Ovary (tissue), 9 donors: ENCODE results near the gene GNRHR. TPM values are rescaled to one million over a fixed set of nuclear protein-coding genes. Genes with fewer than 3 reads are reported as not detected.

ENCODE experiments used
- DNase-seq, 5 donors: peaks; one replicate each; pipeline ENCODE4 v3.0.0-alpha.2; 2019 to 2020
- H3K27ac ChIP-seq, 2 donors: fragments of 200-600 bp; one replicate each; pipeline versions ENCODE4 v1.5.1 to v1.8.0; 2019 to 2022
- H3K27me3 ChIP-seq: fragments of 200-600 bp; one replicate; pipeline ENCODE4 v1.8.0; 2022
- H3K36me3 ChIP-seq: fragments of 200-600 bp; sonication (generic); one replicate; pipeline ENCODE4 v1.5.1; 2019
- H3K4me1 ChIP-seq: one replicate; pipeline ENCODE4 v1.8.1; 2013; ENCODE audit warnings: mild to moderate bottlenecking, moderate library complexity; ENCODE audit not compliant: insufficient read depth
- H3K4me3 ChIP-seq: fragments of 200-600 bp; sonication (generic); one replicate; pipeline ENCODE4 v1.5.1; 2017
- H3K9me3 ChIP-seq, 2 donors: fragments of 200-600 bp in 1 of 2; sonication (generic) in 1 of 2; one replicate each; pipeline versions ENCODE4 v1.5.1 to v1.8.1; 2013 to 2019; ENCODE audit warnings: mild to moderate bottlenecking in 1 of 2, moderate library complexity in 1 of 2
- CTCF ChIP-seq, 3 donors: fragments of 450-650 bp in 2 of 3; fragments of 200-600 bp in 1 of 3; IDR thresholded peaks; one replicate each; pipeline versions ENCODE4 v1.5.1 to v1.8.0; 2016 to 2022; ENCODE audit warnings: antibody characterized with exemption in 3 of 3, mild to moderate bottlenecking in 1 of 3
- EP300 ChIP-seq: sonication (generic); formaldehyde crosslinking; IDR thresholded peaks from one replicate; pipeline ENCODE4 v1.6.1; 2017; ENCODE audit warnings: antibody characterized with exemption
- POLR2A ChIP-seq: fragments of 450-650 bp; IDR thresholded peaks from one replicate; pipeline ENCODE4 v1.6.1; 2017; ENCODE audit warnings: antibody characterized with exemption, mild to moderate bottlenecking, moderate library complexity
- WGBS, 3 donors: extraction: QIAGEN DNeasy Blood & Tissue Kit in 1 of 3; methylation state at CpG; one replicate each; pipeline versions ENCODE4 v1.1.5 to v1.1.7; 2013 to 2017; 5-methylcytosine and 5-hydroxymethylcytosine counted together
- intact Hi-C, 4 donors: fragments of 100-400 bp; cut with DNase I; formaldehyde crosslinking; loops; one replicate each; pipeline versions ENCODE4 v1.11.0 to v1.15.1; 2022 to 2023
- polyA plus RNA-seq, 2 donors: library from polyadenylated mRNA; stranded (reverse); fragments of 200-250 nt in 1 of 2; fragments of 350-450 nt in 1 of 2; fragmentation: Illumina TruSeq in 1 of 2; extraction: RNeasy Lipid Tissue Mini Kit (QIAGEN cat#74804) in 1 of 2; gene quantifications; one replicate each; pipeline ENCODE4 v1.2.3, GENCODE V29; 2013 to 2014
- total RNA-seq, 7 donors: library from RNA; depleted of rRNA in 2 of 7; stranded (reverse); fragments of >200 nt in 2 of 7; fragmentation: NEBNext Ultra II Directional in 3 of 7; extraction: Animal tissue kit (Norgen Biotek cat#: 25700) in 3 of 7; gene quantifications; one replicate each; pipeline versions ENCODE4 v1.1.0 to v1.2.4, GENCODE V29; 2016 to 2023
- donor health status: DM: no; HTN: no; CAD: no; lungs with moderate emphysema.
- donor health status: DM: no; HTN: no; CAD: no.
- donor health status: Bipolar disorder and iron deficiency.
- donor health status: DM: yes; HTN: yes; CAD: no.
- donor health status: DM: no; HTN: no; CAD: no.
- donor health status: DM: yes; HTN: yes; CAD: no.

Gene GNRHR
- total and polyA plus RNA-seq, 9 donors = 0.10 to 0.15 (median 0.11) TPM; not detected in 6

- Histone ChIP-seq H3K4me1 (peaks cover 1% of the 10 kb centered on the region), H3K9me3 (no peaks in the 10 kb centered on the region), H3K4me3 (no peak overlapping the region), H3K27ac (no peak overlapping the region), H3K27me3 (no peaks in the 10 kb centered on the region), H3K36me3 (no peaks in the 10 kb centered on the region)
- TF ChIP-seq EP300 = no peak
- no peak for TF ChIP-seq CTCF (IDR thresholded peaks at IDR 0.05)
- TF ChIP-seq POLR2A = no peak
- DNase-seq = no peak
- intact Hi-C loops = no loop called here
- 51 to 69% (median 54%) methylated on average over 4 of the region's 4 CpGs for whole genome bisulfite sequencing, 3 donors
These were observed 3.5 kb downstream of the GNRHR start for GRCh38 chr4:67750691-67751090.

GRCh38 chr4:67749286-67749685, 4.9 kb downstream of the GNRHR start:
- H3K4me1 ChIP-seq = peaks cover 1% of the 10 kb centered on the region
- 82 to 84% (median 82%) methylated on average over 3 of the region's 3 CpGs for WGBS, 3 donors
- no peak overlapping the region for H3K27ac ChIP-seq

GRCh38 chr4:67746797-67747495, 7.2 kb downstream of the GNRHR start:
- Histone ChIP-seq H3K27ac (no peak overlapping the region), H3K27me3 (no peaks in the 10 kb centered on the region), H3K9me3 (no peaks in the 10 kb centered on the region), H3K36me3 (no peaks in the 10 kb centered on the region), H3K4me1 (no peaks in the 10 kb centered on the region), H3K4me3 (no peak overlapping the region)
- 56 to 59% (median 58%) methylated on average over 5 of the region's 5 CpGs for WGBS, 3 donors
- intact Hi-C loops = no loop called here
- TF ChIP-seq CTCF (IDR thresholded peaks at IDR 0.05) (peak in 2 of 3 donors; percentile 27 to 37), EP300 (no peak)
- no peak for DNase-seq

More at GRCh38 chr4:67749286-67749685, 4.9 kb downstream of the GNRHR start:
- no peak for TF ChIP-seq POLR2A
- TF ChIP-seq EP300 = no peak
- no peak for TF ChIP-seq CTCF (IDR thresholded peaks at IDR 0.05)
- no peak for DNase-seq
- no peaks in the 10 kb centered on the region for H3K27me3 ChIP-seq
- H3K4me3 ChIP-seq = no peak overlapping the region
- no peaks in the 10 kb centered on the region for H3K36me3 ChIP-seq
- intact Hi-C loops = no loop called here
- no peaks in the 10 kb centered on the region for H3K9me3 ChIP-seq

GRCh38 chr4:67744561-67745283, 9.5 kb downstream of the GNRHR start:
- no peak for DNase-seq
- H3K27me3 ChIP-seq = no peaks in the 10 kb centered on the region
- H3K4me3 ChIP-seq = no peak overlapping the region
- no peak overlapping the region for H3K27ac ChIP-seq
- H3K36me3 ChIP-seq = no peaks in the 10 kb centered on the region
- intact Hi-C loops = no loop called here
- WGBS, 3 donors = 46 to 73% (median 57%) methylated on average over 4 of the region's 4 CpGs
- no peaks in the 10 kb centered on the region for H3K4me1 ChIP-seq
- TF ChIP-seq CTCF (IDR thresholded peaks at IDR 0.05) = no peak
- no peak for TF ChIP-seq POLR2A
- no peak for TF ChIP-seq EP300
- no peaks in the 10 kb centered on the region for H3K9me3 ChIP-seq
